CD4-positive, alpha-beta memory T cell (primary cell): ENCODE measurements around the gene ENAH. TPM values are rescaled to one million over a fixed set of nuclear protein-coding genes. Genes with fewer than 3 reads are reported as not detected.
A peak's percentile ranks its signal among the peaks of the same experiment; 100 is the strongest.

Experiments
- CTCF ChIA-PET: fragments of 350-600 bp; sonication (Branson Sonifier 250); formaldehyde crosslinking; loops from one replicate; lab custom pipeline; 2021; ENCODE audit warnings: inconsistent platforms; ENCODE audit not compliant: partially characterized antibody; lab: Charles Lee
- POLR2A ChIA-PET: fragments of 350-600 bp; sonication (Branson Sonifier 250); formaldehyde crosslinking; loops from one replicate; lab custom pipeline; 2021; ENCODE audit not compliant: partially characterized antibody; lab: Charles Lee
- DNase-seq, 5 donors: peaks; one replicate each; pipeline versions ENCODE4 v3.0.0 to v3.0.0-alpha.2; 2020 to 2022; ENCODE audit warnings: mixed read lengths in 1 of 5
- H3K27ac ChIP-seq: one replicate; pipeline ENCODE4 v1.7.0; 2013; ENCODE audit warnings: low read depth, low read length
- H3K27me3 ChIP-seq: 2 replicates; pipeline ENCODE4 v1.7.0; 2013; ENCODE audit warnings: mild to moderate bottlenecking, low read length, moderate library complexity; ENCODE audit not compliant: insufficient read depth
- H3K36me3 ChIP-seq: 2 replicates; pipeline ENCODE4 v1.7.0; 2013; ENCODE audit warnings: mild to moderate bottlenecking, low read length, moderate library complexity; ENCODE audit not compliant: insufficient read depth
- H3K4me1 ChIP-seq: 2 replicates; pipeline ENCODE4 v1.7.0; 2013; ENCODE audit warnings: mild to moderate bottlenecking, low read length, moderate library complexity; ENCODE audit not compliant: insufficient read depth
- H3K4me3 ChIP-seq, 2 donors: one replicate each; pipeline ENCODE4 v1.7.0; 2013; ENCODE audit warnings: low read length in 2 of 2, mild to moderate bottlenecking in 1 of 2
- H3K9me3 ChIP-seq, 2 donors: one replicate each; pipeline ENCODE4 v1.7.0; 2013; ENCODE audit warnings: low read length in 2 of 2, control low read depth in 1 of 2; ENCODE audit not compliant: control insufficient read depth in 1 of 2
- H3K27ac Mint-ChIP-seq, 7 donors: one replicate each; pipeline ENCODE4 v1.8.0; 2020 to 2021; ENCODE audit warnings: mixed read lengths in 7 of 7, mild to moderate bottlenecking in 6 of 7, inconsistent platforms in 3 of 7, moderate library complexity in 3 of 7
- H3K27me3 Mint-ChIP-seq, 2 donors: one replicate each; pipeline ENCODE4 v1.8.0; 2020 to 2021; ENCODE audit warnings: mixed read lengths in 2 of 2
- H3K36me3 Mint-ChIP-seq, 2 donors: one replicate each; pipeline ENCODE4 v1.8.0; 2020 to 2021; ENCODE audit warnings: mixed read lengths in 2 of 2, inconsistent platforms in 1 of 2, mild to moderate bottlenecking in 1 of 2
- H3K4me1 Mint-ChIP-seq, 4 donors: one replicate each; pipeline ENCODE4 v1.8.0; 2020 to 2021; ENCODE audit warnings: mixed read lengths in 4 of 4, mild to moderate bottlenecking in 1 of 4
- H3K4me3 Mint-ChIP-seq, 8 donors: one replicate each; pipeline ENCODE4 v1.8.0; 2020 to 2021; ENCODE audit warnings: mixed read lengths in 8 of 8, mild to moderate bottlenecking in 7 of 8, moderate library complexity in 6 of 8, inconsistent platforms in 3 of 8
- H3K9me3 Mint-ChIP-seq, 8 donors: one replicate each; pipeline ENCODE4 v1.8.0; 2020 to 2021; ENCODE audit warnings: mixed read lengths in 8 of 8, mild to moderate bottlenecking in 5 of 8, inconsistent platforms in 3 of 8, moderate library complexity in 1 of 8
- intact Hi-C: fragments of 100-400 bp; cut with micrococcal nuclease; formaldehyde crosslinking; loops from one replicate; pipeline ENCODE4 v1.15.1; 2023
- polyA plus RNA-seq, 2 donors: library from polyadenylated mRNA; unstranded; fragments of 300-500 nt; fragmentation: Illumina TruSeq; gene quantifications; one replicate each; pipeline ENCODE4 v1.2.3, GENCODE V29; 2021
- total RNA-seq, 2 experiments: library from RNA; stranded (reverse); gene quantifications; one replicate each; pipeline ENCODE4 v1.2.3, GENCODE V29; 2021

Gene ENAH
- total and polyA plus RNA-seq, 4 experiments from 2014 or later, result 0.26 TPM; not detected in 3

DNA sequence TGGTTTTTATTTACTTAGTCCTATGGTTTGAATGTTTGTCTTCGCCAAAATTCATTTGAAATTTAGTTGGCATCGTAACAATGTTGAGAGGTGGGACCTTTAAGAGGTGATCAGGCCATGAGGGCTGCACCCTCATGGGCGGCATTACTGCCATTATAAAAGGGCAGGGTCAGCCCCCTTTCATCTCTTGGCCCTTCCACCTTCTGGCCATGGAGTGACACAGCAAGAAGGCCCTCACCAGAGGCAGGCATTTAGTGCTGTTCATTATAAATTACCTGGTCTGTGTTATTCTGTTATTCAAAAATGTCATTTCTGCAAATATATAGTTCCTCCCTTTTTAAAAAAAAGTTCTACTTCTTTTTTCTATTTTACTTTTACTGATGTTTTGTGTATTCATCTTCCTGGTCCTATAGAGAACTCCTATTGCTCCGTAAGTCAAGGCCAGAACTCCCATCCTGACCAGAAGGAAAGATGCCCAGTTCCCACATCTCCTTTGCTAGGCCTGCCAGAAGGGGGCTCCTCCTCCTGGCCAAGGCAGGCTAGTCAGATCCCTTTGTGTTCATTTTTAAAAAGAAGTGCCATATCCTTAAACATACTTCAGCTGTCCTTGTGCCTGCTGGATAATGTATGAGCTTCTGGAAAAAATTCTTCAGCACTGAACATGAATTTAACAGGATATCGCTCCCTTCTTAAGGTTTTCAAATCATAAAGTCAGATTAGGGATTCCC is 215.0 kb downstream of the ENAH start:
- peak overlapping the region in 1 of 7 donors; percentile 24 for H3K27ac Mint-ChIP-seq
- Histone ChIP-seq H3K27me3 (no peaks in the 10 kb centered on the region), H3K4me1 (peaks cover 18% of the 10 kb centered on the region), H3K27ac (no peak overlapping the region), H3K9me3 (no peaks in the 10 kb centered on the region), H3K36me3 (no peaks in the 10 kb centered on the region), H3K4me3 (no peak overlapping the region)
- DNase-seq, result no peak
- ChIA-PET CTCF (interaction anchor here (7.9 kb wide), 1 partner anchor 11 kb away, joined by 87 read pairs; the partner anchor contains the start of gene LBR), POLR2A (interaction anchor here (1.6 kb wide), 1 partner anchor 10 kb away, joined by 5 read pairs; the partner anchor contains the start of gene LBR)
- peaks cover 0 to 2% of the 10 kb centered on the region in 2 donors for H3K27me3 Mint-ChIP-seq
- no peak overlapping the region for H3K4me3 Mint-ChIP-seq
- intact Hi-C loops, result no loop called here
- peaks cover 0 to 3% (median 0%) of the 10 kb centered on the region in 8 donors for H3K9me3 Mint-ChIP-seq
- H3K36me3 Mint-ChIP-seq, result no peaks in the 10 kb centered on the region
- peaks cover 15 to 25% (median 21%) of the 10 kb centered on the region in 4 donors for H3K4me1 Mint-ChIP-seq

Other genes with a start within 250 kb of the ENAH start
- 100 to 1,000 TPM; 138 to 150 TPM for gene LBR, start 225.1 kb downstream of the ENAH start, total RNA-seq
- gene LBR, start 225.1 kb downstream of the ENAH start, polyA plus RNA-seq, result 100 to 1,000 TPM; 106 to 121 TPM
- gene SRP9, start 124.7 kb upstream of the ENAH start, total RNA-seq, result 100 to 1,000 TPM; 141 to 151 TPM
- gene SRP9, start 124.7 kb upstream of the ENAH start, polyA plus RNA-seq, result 100 to 1,000 TPM; 290 to 500 TPM
- gene EPHX1, start 157.0 kb upstream of the ENAH start, total RNA-seq, result 1 to 10 TPM; 2.1 to 3.0 TPM
- under 1 TPM; 0.34 to 0.56 TPM for gene EPHX1, start 157.0 kb upstream of the ENAH start, polyA plus RNA-seq
- 100 to 1,000 TPM; 476 to 507 TPM for gene TMEM63A, start 229.3 kb upstream of the ENAH start, total RNA-seq
- gene TMEM63A, start 229.3 kb upstream of the ENAH start, polyA plus RNA-seq, result 10 to 100 TPM; 46.2 to 79.5 TPM
- under 1 TPM; 0.55 to 0.75 TPM for gene LEFTY1, start 236.0 kb upstream of the ENAH start, total RNA-seq
- gene LEFTY1, start 236.0 kb upstream of the ENAH start, polyA plus RNA-seq, result not detected